ENCODE data around the gene GABPB1.

The GABPB1 gene

GRCh38 chr15:50363612-50364011, 8.6 kb upstream of the GABPB1 start:
- Histone ChIP-seq H3K27ac (ENCODE audit: low read length) (no peak overlapping the region), H3F3A (ENCODE audit: insufficient read depth, low read length) (no peaks in the 10 kb centered on the region; the same call in 1 of the 2 replicates), H2AFZ (ENCODE audit: low read length) (no peak overlapping the region), H3K4me2 (ENCODE audit: low read depth, low read length) (no peak overlapping the region), H3K9me3 (replicated peaks; ENCODE audit: insufficient read depth, low read length) (no peaks in the 10 kb centered on the region), H3K4me3 (ENCODE audit: low read length) (no peak overlapping the region), H3K36me3 (replicated peaks; ENCODE audit: insufficient read depth, low read length) (0 out of 2 replicates have a peak, but pooled peaks cover 6% of the 10 kb centered on the region), H4K20me1 (ENCODE audit: insufficient read depth, low read length) (no peaks in the 10 kb centered on the region), H3K9me2 (replicated peaks; ENCODE audit: insufficient read depth, low read length) (no peaks in the 10 kb centered on the region), H3K79me2 (ENCODE audit: low read length) (peaks cover 4% of the 10 kb centered on the region; the same call in 1 of the 2 replicates), H3K4me1 (ENCODE audit: low read length) (no peaks in the 10 kb centered on the region), H3K27me3 (replicated peaks; ENCODE audit: insufficient read depth, low read length) (no peaks in the 10 kb centered on the region), H3K9ac (ENCODE audit: low read length) (no peak overlapping the region)
- TF ChIP-seq, protein P1, sequence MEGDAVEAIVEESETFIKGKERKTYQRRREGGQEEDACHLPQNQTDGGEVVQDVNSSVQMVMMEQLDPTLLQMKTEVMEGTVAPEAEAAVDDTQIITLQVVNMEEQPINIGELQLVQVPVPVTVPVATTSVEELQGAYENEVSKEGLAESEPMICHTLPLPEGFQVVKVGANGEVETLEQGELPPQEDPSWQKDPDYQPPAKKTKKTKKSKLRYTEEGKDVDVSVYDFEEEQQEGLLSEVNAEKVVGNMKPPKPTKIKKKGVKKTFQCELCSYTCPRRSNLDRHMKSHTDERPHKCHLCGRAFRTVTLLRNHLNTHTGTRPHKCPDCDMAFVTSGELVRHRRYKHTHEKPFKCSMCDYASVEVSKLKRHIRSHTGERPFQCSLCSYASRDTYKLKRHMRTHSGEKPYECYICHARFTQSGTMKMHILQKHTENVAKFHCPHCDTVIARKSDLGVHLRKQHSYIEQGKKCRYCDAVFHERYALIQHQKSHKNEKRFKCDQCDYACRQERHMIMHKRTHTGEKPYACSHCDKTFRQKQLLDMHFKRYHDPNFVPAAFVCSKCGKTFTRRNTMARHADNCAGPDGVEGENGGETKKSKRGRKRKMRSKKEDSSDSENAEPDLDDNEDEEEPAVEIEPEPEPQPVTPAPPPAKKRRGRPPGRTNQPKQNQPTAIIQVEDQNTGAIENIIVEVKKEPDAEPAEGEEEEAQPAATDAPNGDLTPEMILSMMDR (IDR thresholded peaks at IDR 0.05; ENCODE audit: low read length) = no peak
- TF ChIP-seq EZH2phosphoT487 (IDR thresholded peaks at IDR 0.05; ENCODE audit: low read length) (no peak), EZH2 (optimal IDR thresholded peaks at IDR 0.05; ENCODE audit: low read depth, low read length) (no peak)
- no peak for DNase-seq

DNA sequence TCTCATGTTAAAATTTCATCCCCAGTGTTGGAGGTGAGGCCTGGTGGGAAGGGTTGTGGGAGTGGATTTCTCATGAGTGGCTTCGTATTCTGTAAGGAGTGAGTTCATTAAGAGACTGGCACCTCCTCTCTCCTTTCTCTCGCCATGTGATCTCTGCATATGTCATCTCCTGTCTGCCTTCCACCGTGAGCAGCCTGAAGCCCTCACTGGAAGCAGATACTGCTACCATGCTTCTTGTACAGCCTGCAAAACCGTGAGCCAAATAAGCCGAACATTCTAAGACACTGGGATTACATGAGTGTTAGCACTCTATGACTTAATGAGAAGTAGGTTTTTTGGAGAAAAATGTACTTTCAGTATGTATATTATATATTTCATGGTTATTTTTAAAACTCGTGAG, 6.8 kb upstream of the GABPB1 start:
- no peaks in the 10 kb centered on the region for H3K27me3 ChIP-seq (replicated peaks; ENCODE audit: insufficient read depth, low read length)
- H3K4me1 ChIP-seq (ENCODE audit: low read length) = no peaks in the 10 kb centered on the region
- peaks cover 15% of the 10 kb centered on the region for H3K79me2 ChIP-seq (ENCODE audit: low read length)
- no peaks in the 10 kb centered on the region for H4K20me1 ChIP-seq (ENCODE audit: insufficient read depth, low read length)
- no peaks in the 10 kb centered on the region for H3K9me3 ChIP-seq (replicated peaks; ENCODE audit: insufficient read depth, low read length)
- H3K9ac ChIP-seq (ENCODE audit: low read length) = no peak overlapping the region
- H3K27ac ChIP-seq (ENCODE audit: low read length) = no peak overlapping the region
- no peaks in the 10 kb centered on the region; the same call in 1 of the 2 replicates for H3F3A ChIP-seq (ENCODE audit: insufficient read depth, low read length)
- DNase-seq = no peak
- 0 out of 2 replicates have a peak, but pooled peaks cover 6% of the 10 kb centered on the region for H3K36me3 ChIP-seq (replicated peaks; ENCODE audit: insufficient read depth, low read length)
- no peak overlapping the region for H3K4me3 ChIP-seq (ENCODE audit: low read length)
- no peak overlapping the region for H2AFZ ChIP-seq (ENCODE audit: low read length)
- no peak overlapping the region for H3K4me2 ChIP-seq (ENCODE audit: low read depth, low read length)
- no peaks in the 10 kb centered on the region for H3K9me2 ChIP-seq (replicated peaks; ENCODE audit: insufficient read depth, low read length)
- TF ChIP-seq EZH2phosphoT487 (IDR thresholded peaks at IDR 0.05; ENCODE audit: low read length) (no peak), EZH2 (optimal IDR thresholded peaks at IDR 0.05; ENCODE audit: low read depth, low read length) (no peak)
- TF ChIP-seq, protein P1 (IDR thresholded peaks at IDR 0.05; ENCODE audit: low read length) = no peak

DNA sequence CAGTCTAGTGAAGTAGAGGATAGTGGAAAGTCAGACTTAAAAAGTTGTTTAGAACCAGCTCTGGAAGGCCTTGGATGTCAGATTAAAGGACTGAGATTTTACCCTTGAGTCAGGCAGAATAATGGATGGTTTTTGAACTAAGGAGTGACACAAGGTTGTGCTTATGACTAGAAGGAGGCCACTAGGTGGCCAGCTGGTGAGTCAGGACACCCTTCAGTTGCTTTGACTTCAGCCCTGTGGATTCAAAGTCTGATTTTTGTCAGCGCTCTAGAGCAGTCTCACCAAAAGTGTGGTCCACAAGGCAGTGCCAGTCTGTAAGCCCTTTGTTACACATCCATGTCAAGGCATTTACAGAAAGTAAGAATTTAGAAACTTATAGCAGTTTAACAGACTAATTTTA, 3.8 kb upstream of the GABPB1 start:
- no peaks in the 10 kb centered on the region for H3K9me3 ChIP-seq (replicated peaks; ENCODE audit: insufficient read depth, low read length)
- no peak overlapping the region for H3K4me3 ChIP-seq (ENCODE audit: low read length)
- no peaks in the 10 kb centered on the region for H3K27me3 ChIP-seq (replicated peaks; ENCODE audit: insufficient read depth, low read length)
- TF ChIP-seq, protein P1 (IDR thresholded peaks at IDR 0.05; ENCODE audit: low read length) = peak; percentile 43
- TF ChIP-seq EZH2 (optimal IDR thresholded peaks at IDR 0.05; ENCODE audit: low read depth, low read length) = no peak
- DNase-seq = peak; percentile 52
- no peak overlapping the region for H3K4me2 ChIP-seq (ENCODE audit: low read depth, low read length)
- H3K27ac ChIP-seq (ENCODE audit: low read length) = no peak overlapping the region
- no peak overlapping the region for H2AFZ ChIP-seq (ENCODE audit: low read length)
- H4K20me1 ChIP-seq (ENCODE audit: insufficient read depth, low read length) = no peaks in the 10 kb centered on the region
- peaks cover 7% of the 10 kb centered on the region for H3F3A ChIP-seq (ENCODE audit: insufficient read depth, low read length)
- H3K4me1 ChIP-seq (ENCODE audit: low read length) = no peaks in the 10 kb centered on the region
- no peaks in the 10 kb centered on the region for H3K9me2 ChIP-seq (replicated peaks; ENCODE audit: insufficient read depth, low read length)
- 0 out of 2 replicates have a peak, but pooled peaks cover 6% of the 10 kb centered on the region for H3K36me3 ChIP-seq (replicated peaks; ENCODE audit: insufficient read depth, low read length)
- H3K79me2 ChIP-seq (ENCODE audit: low read length) = peaks cover 43% of the 10 kb centered on the region
- no peak overlapping the region for H3K9ac ChIP-seq (ENCODE audit: low read length)
